ENCODE results near the gene RANGAP1.
A peak's percentile ranks its signal among the peaks of the same experiment; 100 is the strongest.

Gene RANGAP1

GRCh38 chr22:41234815-41235695 lies 50.9 kb downstream of the RANGAP1 start:
- no peak for DNase-seq (ENCODE audit: low read depth in 2 of 2)

DNA sequence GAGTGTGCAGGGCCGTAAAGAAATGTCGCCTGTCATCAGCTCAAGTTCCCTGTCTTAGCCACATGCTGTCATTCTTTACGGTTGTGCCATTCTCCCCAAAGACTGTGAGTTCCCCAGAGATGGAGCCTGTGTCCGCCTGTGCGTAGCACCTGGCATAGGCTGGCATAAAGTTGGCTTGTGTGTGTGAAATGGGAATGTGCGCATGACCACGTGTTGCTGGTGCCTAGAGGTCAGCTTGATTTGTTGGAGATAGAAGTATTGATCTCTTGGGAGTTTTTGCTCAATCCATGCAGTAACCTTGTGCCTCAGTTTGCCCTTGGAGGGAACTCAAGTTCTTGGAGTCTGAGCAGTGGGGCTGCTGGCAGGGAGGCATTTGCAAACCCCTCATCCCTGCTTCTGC lies 54.6 kb downstream of the RANGAP1 start:
- no peak for DNase-seq (ENCODE audit: low read depth in 2 of 2)

DNA sequence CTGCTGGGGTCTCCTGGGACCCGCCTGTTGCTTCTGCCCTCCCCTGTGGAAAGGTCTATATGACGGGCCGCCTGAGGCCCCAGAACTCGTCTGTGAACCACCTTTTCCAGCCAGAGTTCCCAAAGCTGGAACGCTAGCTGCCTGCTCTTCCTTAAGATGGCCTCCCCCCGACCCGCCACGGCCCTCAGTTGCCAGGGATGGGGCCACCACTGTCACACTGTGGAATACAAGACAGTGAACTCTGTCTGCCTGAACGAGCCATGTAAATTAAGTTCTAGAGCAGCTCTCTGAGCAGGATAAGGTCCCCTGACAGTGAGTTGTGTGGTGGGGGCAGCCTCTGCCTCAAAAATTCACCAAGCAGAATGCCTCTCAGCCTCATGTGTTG lies 55.6 kb downstream of the RANGAP1 start:
- DNase-seq (ENCODE audit: low read depth in 2 of 2), result no peak

DNA sequence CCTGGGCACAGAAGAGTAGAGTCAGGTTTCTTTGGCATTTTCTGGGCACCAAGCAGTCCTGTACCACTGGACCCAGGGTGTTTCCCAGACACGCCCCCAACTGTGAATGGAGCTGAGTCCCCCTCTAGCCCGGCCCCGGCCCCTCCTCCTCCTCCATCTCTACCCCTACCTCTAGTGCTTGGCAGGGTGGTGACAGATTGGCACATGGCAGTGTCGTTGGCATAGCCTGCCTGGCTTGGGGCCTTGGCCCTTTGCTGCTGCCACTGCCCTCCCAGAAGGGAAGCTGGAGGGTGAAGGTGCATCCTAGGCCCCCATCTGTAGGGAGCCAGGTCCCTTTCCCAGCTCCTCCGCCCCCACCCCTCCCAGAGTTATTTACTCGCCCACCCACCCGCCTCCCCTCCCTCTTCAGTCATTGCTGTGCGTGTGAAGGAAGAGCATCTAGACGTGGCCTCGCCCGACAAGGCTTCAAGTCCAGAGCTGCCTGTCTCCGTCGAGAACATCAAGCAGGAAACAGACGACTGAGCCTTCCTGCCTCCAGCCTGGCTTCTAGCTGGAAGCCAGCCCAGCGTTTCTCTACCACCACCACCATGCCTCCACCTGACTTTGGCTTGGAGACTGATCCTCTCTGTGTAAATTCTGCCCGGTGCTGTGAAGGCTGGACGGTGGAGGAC lies 56.1 kb downstream of the RANGAP1 start:
- DNase-seq (ENCODE audit: low read depth in 2 of 2), result no peak

DNA sequence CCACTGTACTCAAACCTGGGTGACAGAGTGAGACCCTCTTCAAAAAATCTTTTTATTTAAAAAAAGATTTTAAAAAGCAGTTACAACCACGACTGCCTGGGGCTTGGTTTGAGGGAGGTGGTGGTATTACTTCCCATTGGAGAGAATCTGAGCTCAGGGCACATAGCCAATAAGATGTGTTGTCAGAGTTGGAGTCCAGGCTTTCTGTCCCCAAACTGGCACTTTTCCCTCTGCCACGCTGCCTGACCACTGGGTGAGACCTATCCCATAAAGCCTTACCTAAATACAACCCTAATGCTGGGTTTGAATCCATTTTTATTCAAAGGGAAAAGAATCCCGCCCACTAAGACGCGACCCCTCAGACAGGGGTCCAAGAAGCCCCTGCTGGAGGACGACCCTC lies 56.8 kb downstream of the RANGAP1 start:
- DNase-seq (ENCODE audit: low read depth in 2 of 2), result no peak

DNA sequence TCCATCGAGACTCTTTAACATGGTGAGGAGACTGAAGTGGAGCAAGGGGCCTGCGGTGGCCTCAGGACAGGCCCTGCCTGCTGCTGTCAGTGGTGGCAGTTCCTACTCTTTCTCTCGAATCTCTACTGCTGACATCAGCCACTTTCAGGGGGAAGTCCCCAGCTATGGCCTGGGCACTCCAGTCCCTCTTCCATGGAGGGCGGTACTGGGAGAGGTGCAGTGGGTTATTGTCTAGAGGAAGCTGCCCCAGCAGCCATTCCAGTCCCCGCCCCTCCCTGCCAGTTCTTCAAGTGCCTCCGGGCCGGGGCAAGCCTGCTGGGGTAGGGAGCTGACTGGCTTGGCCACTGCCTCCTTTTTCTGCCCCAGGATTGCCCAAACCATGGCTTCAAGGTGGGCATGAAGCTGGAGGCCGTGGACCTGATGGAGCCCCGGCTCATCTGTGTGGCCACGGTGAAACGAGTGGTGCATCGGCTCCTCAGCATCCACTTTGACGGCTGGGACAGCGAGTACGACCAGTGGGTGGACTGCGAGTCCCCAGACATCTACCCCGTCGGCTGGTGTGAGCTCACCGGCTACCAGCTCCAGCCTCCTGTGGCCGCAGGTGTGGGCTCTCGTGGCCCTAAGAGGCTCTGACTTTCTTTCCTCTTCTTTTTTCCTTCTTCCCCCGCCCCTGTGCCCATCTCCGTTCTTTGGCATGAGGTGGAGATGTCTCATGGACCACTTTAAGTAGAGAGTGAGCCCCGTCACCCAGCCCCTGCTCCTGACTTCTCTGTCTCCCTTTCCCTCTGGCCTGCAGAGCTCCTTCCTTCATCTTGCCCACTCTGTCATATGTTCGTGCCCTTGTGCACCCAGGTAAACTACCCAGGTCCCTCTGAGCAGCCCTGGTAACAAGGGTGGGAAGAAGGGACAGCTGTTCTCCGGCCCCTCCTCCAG lies 59.0 kb downstream of the RANGAP1 start:
- no peak for DNase-seq (ENCODE audit: low read depth in 2 of 2)

DNA sequence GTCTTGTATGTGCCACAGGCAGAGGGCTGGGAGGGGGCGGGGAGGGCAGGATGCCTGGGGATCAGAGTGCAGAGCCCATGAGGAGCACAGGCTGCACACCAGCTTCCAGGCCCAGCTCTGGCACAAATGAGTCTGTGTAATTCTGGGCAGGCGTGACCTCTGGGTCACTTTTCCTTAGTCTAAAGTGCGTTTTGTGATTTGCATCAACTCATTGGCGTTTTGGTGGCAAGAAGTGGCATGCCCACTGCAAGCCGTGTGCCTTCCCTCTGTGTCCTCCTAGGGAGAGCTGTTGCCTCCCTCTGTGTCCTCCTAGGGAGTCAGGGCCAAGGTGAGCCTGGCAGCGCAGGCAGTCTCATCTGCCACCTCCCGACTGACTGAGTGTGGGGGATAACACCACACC lies 62.5 kb downstream of the RANGAP1 start:
- no peak for DNase-seq (ENCODE audit: low read depth in 2 of 2)

- no peak for DNase-seq (ENCODE audit: low read depth in 2 of 2)
These were observed 63.0 kb downstream of the RANGAP1 start for GRCh38 chr22:41222846-41223507.

GRCh38 chr22:41217553-41218157 lies 68.3 kb downstream of the RANGAP1 start:
- DNase-seq (ENCODE audit: low read depth in 2 of 2), result peak; percentile 60 to 68

GRCh38 chr22:41216984-41217383 lies 69.0 kb downstream of the RANGAP1 start:
- no peak for DNase-seq (ENCODE audit: low read depth in 2 of 2)

DNA sequence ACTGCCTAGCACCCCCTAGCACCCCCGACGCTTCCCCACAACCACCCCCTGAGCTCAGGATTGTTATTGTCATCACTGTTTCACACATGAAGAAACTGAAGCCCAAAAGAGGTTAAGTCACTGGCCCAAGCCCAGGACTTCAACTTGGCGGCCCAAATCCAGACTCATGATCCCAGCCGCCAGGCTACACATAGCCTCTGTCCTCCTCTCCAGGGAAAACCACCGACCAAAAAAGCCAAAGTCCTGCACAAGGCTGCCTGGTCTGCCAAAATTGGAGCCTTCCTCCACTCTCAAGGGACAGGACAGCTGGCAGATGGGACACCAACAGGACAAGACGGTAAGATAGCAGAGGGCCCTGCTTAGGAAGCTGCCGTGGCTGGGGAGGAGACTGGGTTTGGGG lies 70.1 kb downstream of the RANGAP1 start:
- DNase-seq (ENCODE audit: low read depth in 2 of 2), result no peak

GRCh38 chr22:41215409-41215808 lies 70.6 kb downstream of the RANGAP1 start:
- no peak for DNase-seq (ENCODE audit: low read depth in 2 of 2)

- no peak for DNase-seq (ENCODE audit: low read depth in 2 of 2)
These were observed 79.3 kb downstream of the RANGAP1 start for GRCh38 chr22:41206719-41207118.

DNA sequence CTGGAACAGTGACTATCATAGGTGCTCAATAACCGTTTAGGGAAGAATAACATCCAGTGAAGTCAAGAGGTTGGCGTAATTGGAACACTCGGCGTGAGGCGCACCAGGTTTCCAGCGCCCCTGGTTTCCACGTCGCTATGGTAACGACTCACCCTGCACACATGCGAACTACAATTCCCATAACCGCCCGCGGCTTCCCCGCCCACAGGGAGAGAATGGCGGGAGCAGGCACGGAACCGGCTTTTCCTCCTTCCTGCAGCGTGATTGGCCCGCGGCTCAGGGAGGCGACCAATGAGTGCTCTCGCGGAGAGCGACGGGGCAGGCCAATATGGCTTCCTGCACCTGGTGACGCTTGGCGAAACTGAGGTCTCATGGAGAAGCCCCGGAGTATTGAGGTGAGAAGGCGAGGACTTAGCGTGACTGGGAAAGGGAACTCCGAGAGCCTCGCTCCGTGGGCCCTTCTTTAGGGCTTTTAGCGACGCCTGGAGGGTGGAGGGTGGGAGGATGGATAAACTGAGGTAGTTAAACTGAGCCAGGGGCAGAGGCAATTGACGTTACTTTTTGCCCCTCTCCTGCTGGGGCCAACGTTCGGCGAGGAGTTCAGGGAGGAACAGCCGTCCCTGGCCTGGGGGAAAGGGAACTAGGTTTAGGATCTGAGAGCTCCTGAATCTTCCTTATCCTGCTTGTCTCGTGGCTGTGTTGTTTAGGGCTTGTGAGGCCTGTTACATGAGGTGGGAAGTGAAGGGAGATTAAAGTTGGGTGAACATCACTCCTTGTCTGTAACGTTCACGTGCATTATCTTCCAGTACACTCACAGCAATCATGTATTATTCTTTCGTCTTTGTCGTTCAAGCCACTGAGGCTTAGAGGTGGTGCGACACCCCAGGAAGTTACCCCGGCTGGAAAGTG lies 80.7 kb downstream of the RANGAP1 start, which contains the start of gene L3MBTL2:
Gene L3MBTL2, plus strand, starts transcription at position 321 of the 909 bp plus-strand sequence. Its CDS starts 51 bp downstream, at position 372.
- DNase-seq (ENCODE audit: low read depth in 2 of 2), result peak; percentile 78 to 81

GRCh38 chr22:41204066-41204465 lies 81.9 kb downstream of the RANGAP1 start:
- no peak for DNase-seq (ENCODE audit: low read depth in 2 of 2)

DNA sequence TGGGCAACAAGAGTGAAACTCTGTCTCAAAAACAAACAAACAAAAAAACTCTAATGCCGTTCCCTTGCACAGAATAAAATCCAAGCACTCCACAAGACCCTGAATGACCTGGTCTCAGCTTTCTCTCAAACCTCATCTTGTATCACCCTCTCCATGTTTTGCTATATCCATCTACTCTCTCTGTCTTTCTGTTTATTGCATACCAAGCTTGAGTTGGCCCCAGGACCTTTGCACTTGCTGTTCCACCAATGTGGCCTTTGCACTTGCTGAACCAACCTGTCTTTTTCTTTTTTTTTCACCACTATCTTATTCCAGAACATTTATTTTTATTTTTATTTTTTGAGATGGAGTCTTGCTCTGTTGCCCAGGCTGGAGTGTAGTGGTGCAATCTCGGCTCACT lies 82.9 kb downstream of the RANGAP1 start:
- no peak for DNase-seq (ENCODE audit: low read depth in 2 of 2)

DNA sequence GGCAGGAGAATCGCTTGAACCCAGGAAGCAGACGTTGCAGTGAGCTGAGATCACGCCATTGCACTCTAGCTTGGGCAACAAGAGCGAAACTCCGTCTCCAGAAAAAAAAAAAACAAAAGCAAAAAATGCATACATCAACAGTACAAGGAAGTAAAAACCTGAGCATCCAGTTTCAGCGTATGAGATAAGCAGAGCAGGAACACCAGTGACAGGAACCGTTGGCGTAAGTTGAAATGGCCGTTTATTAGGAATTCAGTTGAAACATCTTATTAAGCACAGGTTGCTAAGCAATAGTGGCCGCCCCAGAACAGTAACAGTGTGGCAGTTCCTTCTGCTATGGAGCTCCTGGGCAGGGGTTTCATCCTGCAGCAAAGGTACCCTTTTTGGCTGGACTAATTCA lies 84.8 kb downstream of the RANGAP1 start:
- DNase-seq (ENCODE audit: low read depth in 2 of 2), result no peak

GRCh38 chr22:41198027-41198580 lies 87.9 kb downstream of the RANGAP1 start:
- no peak for DNase-seq (ENCODE audit: low read depth in 2 of 2)

Measured in fibroblast of skin of left biceps (primary cell).